Neural cell (in vitro differentiated cells): ENCODE data around the gene KPNA1.

Source experiments
- CTCF ChIP-seq: fragments of 450-650 bp; IDR thresholded peaks from 2 replicates; pipeline ENCODE4 v1.5.1; 2014; ENCODE audit warnings: antibody characterized with exemption, mild to moderate bottlenecking, moderate library complexity; ENCODE audit not compliant: poor library complexity, severe bottlenecking
- EZH2 ChIP-seq: fragments of 200-600, 300-800 bp; shearing (Covaris generic), sonication (generic); IDR thresholded peaks from 2 replicates; pipeline ENCODE4 v1.6.1; 2014; ENCODE audit warnings: antibody characterized with exemption, low read length, borderline replicate concordance, mild to moderate bottlenecking; ENCODE audit not compliant: insufficient read depth, poor library complexity, severe bottlenecking
- POLR2AphosphoS5 ChIP-seq: IDR thresholded peaks from 2 replicates; pipeline ENCODE4 v1.6.1; 2012
- RAD21 ChIP-seq: fragments of 450-650 bp; conservative IDR thresholded peaks from 2 replicates; pipeline ENCODE4 v1.6.1; 2014; ENCODE audit warnings: antibody characterized with exemption, mild to moderate bottlenecking, moderate library complexity
- REST ChIP-seq: IDR thresholded peaks from 2 replicates; pipeline ENCODE4 v1.6.1; 2012; ENCODE audit warnings: borderline replicate concordance
- SMC3 ChIP-seq: fragments of 450-650 bp; conservative IDR thresholded peaks from 2 replicates; pipeline ENCODE4 v1.6.1; 2014; ENCODE audit warnings: antibody characterized with exemption, mild to moderate bottlenecking, moderate library complexity; ENCODE audit not compliant: poor library complexity
- TAF1 ChIP-seq: IDR thresholded peaks from 2 replicates; pipeline ENCODE4 v1.6.1; 2012; ENCODE audit warnings: low read depth

GRCh38 chr3:122390665-122391064 is 124.1 kb downstream of the KPNA1 start:
- TF ChIP-seq CTCF (no peak), POLR2AphosphoS5 (no peak), RAD21 (no peak), TAF1 (no peak), REST (no peak), EZH2 (no peak), SMC3 (no peak)
